Left lung (tissue), 10 donors: Measurements from ENCODE around the gene TBXT. TPM values are rescaled to one million over a fixed set of nuclear protein-coding genes. Genes with fewer than 3 reads are reported as not detected.

Experiments used
- ATAC-seq: fragments of 200-7000 bp; cut with Tn5 transposase; one replicate; pipeline ENCODE4 v1.9.1; 2020; ENCODE audit warnings: moderate library complexity
- DNase-seq, 4 donors: peaks; one replicate each; pipeline ENCODE4 v3.0.0-alpha.2; 2013 to 2020
- H3K27ac ChIP-seq, 2 donors: fragments of 200-600 bp; sonication (generic) in 1 of 2; one replicate each; pipeline versions ENCODE4 v1.5.0 to v1.8.0; 2020 to 2021
- H3K27me3 ChIP-seq, 2 donors: fragments of 200-600 bp; sonication (generic) in 1 of 2; one replicate each; pipeline versions ENCODE4 v1.5.0 to v1.8.0; 2020 to 2021
- H3K36me3 ChIP-seq, 2 donors: fragments of 200-600 bp; sonication (generic) in 1 of 2; one replicate each; pipeline versions ENCODE4 v1.5.0 to v1.8.0; 2020 to 2021
- H3K4me1 ChIP-seq, 2 donors: fragments of 200-600 bp; one replicate each; pipeline ENCODE4 v1.8.0; 2021
- H3K4me3 ChIP-seq, 2 donors: fragments of 200-600 bp; sonication (generic) in 1 of 2; one replicate each; pipeline versions ENCODE4 v1.5.0 to v1.8.0; 2020 to 2021; ENCODE audit warnings: mild to moderate bottlenecking in 1 of 2
- H3K9me3 ChIP-seq, 2 donors: fragments of 200-600 bp; sonication (generic) in 1 of 2; one replicate each; pipeline versions ENCODE4 v1.5.0 to v1.8.0; 2020 to 2021
- intact Hi-C, 2 donors: fragments of 100-400 bp; cut with DNase I; formaldehyde crosslinking; loops; one replicate each; pipeline versions ENCODE4 v1.11.2 to v1.14.2; 2022
- polyA plus RNA-seq, 6 donors: library from polyadenylated mRNA; unstranded; fragments of 120-200 nt; gene quantifications; one replicate each; pipeline ENCODE4 v1.2.1, GENCODE V29; 2013; ENCODE audit not compliant: insufficient read length in 6 of 6
- total RNA-seq, 2 donors: library from RNA; stranded (reverse); fragmentation: NEBNext Ultra II Directional; extraction: Animal tissue kit (Norgen Biotek cat#: 25700); gene quantifications; one replicate each; pipeline ENCODE4 v1.2.1, GENCODE V29; 2021
- TF ChIP-seq, protein P1 (sequence below), 2 donors: fragments of 200-600 bp; sonication (generic) in 1 of 2; IDR thresholded peaks; one replicate each; pipeline versions ENCODE4 v1.5.0 to v1.8.0; 2021; ENCODE audit warnings: antibody characterized with exemption in 2 of 2
- donor health status: DM: no; HTN: yes; CAD: no.
- donor health status: DM: no; HTN: no; CAD: no.

Gene TBXT
- total and polyA plus RNA-seq, 8 donors: not detected

DNA sequence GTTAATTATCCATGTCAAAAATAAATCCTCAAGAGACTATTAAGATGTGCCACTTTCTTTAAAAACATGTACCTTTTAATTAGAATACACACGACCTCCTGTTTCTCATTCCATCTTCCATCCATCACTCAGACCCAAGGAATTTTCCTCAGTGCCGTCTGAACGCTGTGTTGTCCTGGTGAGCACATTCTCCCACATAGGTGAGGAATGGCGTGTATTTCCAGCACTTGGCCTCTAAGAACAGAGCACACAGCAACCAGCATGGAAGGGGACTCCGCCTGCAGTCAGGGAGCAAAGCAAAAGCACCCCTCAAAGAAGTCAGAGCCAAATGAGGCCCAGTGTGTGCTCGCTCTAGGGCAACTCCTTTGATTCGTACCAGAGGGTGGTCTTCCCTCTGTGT lies 45.9 kb downstream of the TBXT start:
- ATAC-seq (no peak), DNase-seq (no peak)
- Histone ChIP-seq H3K4me1 (no peaks in the 10 kb centered on the region), H3K27me3 (peaks cover 0 to 5% of the 10 kb centered on the region in 2 donors), H3K36me3 (no peaks in the 10 kb centered on the region), H3K4me3 (no peak overlapping the region), H3K27ac (no peak overlapping the region), H3K9me3 (no peaks in the 10 kb centered on the region)
- intact Hi-C loops: no loop called here
- TF ChIP-seq, protein P1, sequence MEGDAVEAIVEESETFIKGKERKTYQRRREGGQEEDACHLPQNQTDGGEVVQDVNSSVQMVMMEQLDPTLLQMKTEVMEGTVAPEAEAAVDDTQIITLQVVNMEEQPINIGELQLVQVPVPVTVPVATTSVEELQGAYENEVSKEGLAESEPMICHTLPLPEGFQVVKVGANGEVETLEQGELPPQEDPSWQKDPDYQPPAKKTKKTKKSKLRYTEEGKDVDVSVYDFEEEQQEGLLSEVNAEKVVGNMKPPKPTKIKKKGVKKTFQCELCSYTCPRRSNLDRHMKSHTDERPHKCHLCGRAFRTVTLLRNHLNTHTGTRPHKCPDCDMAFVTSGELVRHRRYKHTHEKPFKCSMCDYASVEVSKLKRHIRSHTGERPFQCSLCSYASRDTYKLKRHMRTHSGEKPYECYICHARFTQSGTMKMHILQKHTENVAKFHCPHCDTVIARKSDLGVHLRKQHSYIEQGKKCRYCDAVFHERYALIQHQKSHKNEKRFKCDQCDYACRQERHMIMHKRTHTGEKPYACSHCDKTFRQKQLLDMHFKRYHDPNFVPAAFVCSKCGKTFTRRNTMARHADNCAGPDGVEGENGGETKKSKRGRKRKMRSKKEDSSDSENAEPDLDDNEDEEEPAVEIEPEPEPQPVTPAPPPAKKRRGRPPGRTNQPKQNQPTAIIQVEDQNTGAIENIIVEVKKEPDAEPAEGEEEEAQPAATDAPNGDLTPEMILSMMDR (IDR thresholded peaks at IDR 0.05): no peak

DNA sequence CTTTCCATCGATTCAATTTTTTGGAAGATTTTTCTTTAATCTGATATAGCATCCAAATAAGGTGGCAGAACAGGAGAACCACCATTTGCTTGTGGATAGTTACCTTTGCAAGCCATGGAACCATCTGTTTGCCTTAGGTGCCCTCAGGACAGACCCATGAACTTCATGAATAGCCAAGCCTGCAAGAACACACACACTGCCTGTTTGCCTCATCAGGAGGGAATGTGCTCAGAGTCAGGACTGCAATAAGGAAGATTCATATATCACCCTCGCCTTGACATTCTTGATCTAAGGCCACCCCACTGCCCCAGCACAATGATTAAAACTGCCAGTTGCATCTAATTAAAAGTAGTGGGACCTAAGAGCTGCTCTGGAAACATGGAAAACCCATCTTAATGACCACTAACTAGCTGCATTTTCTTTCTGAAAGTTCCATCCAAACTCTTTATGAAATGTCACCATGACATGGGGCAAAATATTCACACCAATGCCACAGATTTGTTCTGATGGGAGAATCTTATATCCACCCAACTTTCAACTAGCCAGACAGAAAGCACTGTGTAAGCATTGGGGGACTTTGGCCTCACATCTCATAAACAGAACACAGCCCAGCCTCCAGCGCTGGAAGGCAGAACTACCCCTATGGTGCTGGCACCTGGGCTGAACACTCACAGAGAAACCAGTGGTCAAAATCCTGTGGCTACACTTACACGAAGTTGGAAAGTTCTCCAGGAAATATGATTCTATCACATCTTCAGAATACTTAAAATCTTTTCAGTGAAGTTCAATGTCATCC lies 48.3 kb downstream of the TBXT start:
- intact Hi-C loops: no loop called here
- Histone ChIP-seq H3K4me1 (no peaks in the 10 kb centered on the region), H3K27ac (no peak overlapping the region), H3K9me3 (peaks cover 0 to 12% of the 10 kb centered on the region in 2 donors), H3K27me3 (no peaks in the 10 kb centered on the region), H3K36me3 (no peaks in the 10 kb centered on the region), H3K4me3 (no peak overlapping the region)
- no peak for DNase-seq
- TF ChIP-seq, protein P1 (IDR thresholded peaks at IDR 0.05): no peak
- no peak for ATAC-seq

DNA sequence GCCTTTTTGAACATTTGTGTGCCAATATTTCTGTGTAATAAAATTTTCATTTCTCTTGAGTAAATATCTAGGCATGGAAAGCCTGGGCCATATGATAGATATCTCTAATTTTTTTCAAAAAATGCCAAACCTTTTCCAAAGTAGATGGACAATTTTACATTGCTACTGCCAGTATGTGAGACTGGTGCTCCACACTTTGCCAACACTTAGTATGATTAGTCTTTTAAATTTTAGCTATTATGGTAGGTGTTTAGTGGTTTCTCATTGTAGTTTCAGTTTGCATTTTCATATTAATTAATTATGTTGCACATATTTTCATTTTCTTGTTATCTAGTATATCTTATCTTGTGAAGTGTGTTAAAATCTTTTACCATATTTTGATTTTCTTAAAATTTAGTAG lies 52.0 kb downstream of the TBXT start:
- no peaks in the 10 kb centered on the region for H3K4me1 ChIP-seq
- H3K27ac ChIP-seq: no peak overlapping the region
- H3K9me3 ChIP-seq: peaks cover 0 to 12% of the 10 kb centered on the region in 2 donors
- H3K36me3 ChIP-seq: no peaks in the 10 kb centered on the region
- DNase-seq: no peak
- TF ChIP-seq, protein P1 (IDR thresholded peaks at IDR 0.05): no peak
- H3K27me3 ChIP-seq: peaks cover 0 to 1% of the 10 kb centered on the region in 2 donors
- no peak for ATAC-seq
- intact Hi-C loops: no loop called here
- H3K4me3 ChIP-seq: no peak overlapping the region

DNA sequence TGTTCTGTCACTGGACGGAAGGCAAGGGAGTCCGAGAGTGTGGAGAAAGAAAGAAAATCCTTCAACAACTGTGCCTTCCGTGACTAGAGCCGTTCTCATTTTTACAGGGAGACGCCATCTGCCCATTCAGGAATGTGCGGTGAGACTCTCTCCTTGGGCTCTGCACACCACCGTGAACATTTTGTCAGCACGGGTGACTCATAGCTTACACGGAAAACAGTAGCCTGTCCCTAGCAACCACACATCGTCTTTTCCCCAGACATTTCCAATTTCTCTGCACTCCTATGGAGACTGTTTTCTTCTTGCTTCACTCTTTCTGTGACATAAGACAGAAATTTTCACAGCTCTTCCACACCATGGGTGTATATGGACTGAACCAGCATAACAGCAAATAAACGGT lies 55.1 kb downstream of the TBXT start:
- Histone ChIP-seq H3K4me1 (no peaks in the 10 kb centered on the region), H3K4me3 (no peak overlapping the region), H3K36me3 (no peaks in the 10 kb centered on the region), H3K9me3 (peaks cover 0 to 12% of the 10 kb centered on the region in 2 donors), H3K27me3 (peaks cover 0 to 10% of the 10 kb centered on the region in 2 donors), H3K27ac (no peak overlapping the region)
- TF ChIP-seq, protein P1 (IDR thresholded peaks at IDR 0.05): no peak
- DNase-seq: no peak
- no peak for ATAC-seq
- intact Hi-C loops: no loop called here

DNA sequence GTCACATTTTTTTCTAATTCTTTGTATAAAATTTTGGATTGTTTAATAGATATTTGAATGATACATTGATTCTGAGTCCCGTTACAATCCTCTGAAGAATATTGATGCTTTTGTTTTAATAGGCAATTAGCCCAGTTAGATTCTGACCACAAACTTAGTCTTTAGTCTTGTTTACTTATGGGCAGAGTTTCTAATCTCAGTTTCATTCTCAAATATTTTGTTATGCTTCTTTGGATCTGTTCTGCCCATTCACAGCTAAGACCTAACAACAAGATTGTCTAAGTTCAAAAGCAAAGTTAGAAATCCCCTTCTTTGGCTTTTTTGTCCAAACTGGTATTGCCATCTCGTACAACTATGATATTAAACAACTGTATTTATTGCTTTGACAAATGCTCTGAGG lies 58.0 kb downstream of the TBXT start:
- no peak for DNase-seq
- H3K9me3 ChIP-seq: no peaks in the 10 kb centered on the region
- H3K27ac ChIP-seq: no peak overlapping the region
- H3K4me3 ChIP-seq: no peak overlapping the region
- H3K27me3 ChIP-seq: peaks cover 0 to 10% of the 10 kb centered on the region in 2 donors
- ATAC-seq: no peak
- H3K4me1 ChIP-seq: no peaks in the 10 kb centered on the region
- no peaks in the 10 kb centered on the region for H3K36me3 ChIP-seq
- intact Hi-C loops: no loop called here
- TF ChIP-seq, protein P1 (IDR thresholded peaks at IDR 0.05): no peak

Other genes starting within 250 kb of the TBXT start
- under 1 TPM; 0.09 to 0.94 TPM for gene PRR18, start 140.5 kb upstream of the TBXT start, total RNA-seq
- gene PRR18, start 140.5 kb upstream of the TBXT start, polyA plus RNA-seq: under 1 TPM; 0.29 to 0.67 (median 0.40) TPM
- gene SFT2D1, start 174.7 kb upstream of the TBXT start, total RNA-seq: 10 to 100 TPM; 51.0 to 63.8 TPM
- 10 to 100 TPM; 49.5 to 61.7 (median 59.9) TPM for gene SFT2D1, start 174.7 kb upstream of the TBXT start, polyA plus RNA-seq
- gene MPC1, start 215.1 kb upstream of the TBXT start, total RNA-seq: 10 to 100 TPM; 51.4 to 56.7 TPM
- gene MPC1, start 215.1 kb upstream of the TBXT start, polyA plus RNA-seq: 10 to 100 TPM; 36.5 to 46.9 (median 40.1) TPM